Measurements from ENCODE around the gene NSMCE1. TPM values are rescaled to one million over a fixed set of nuclear protein-coding genes. Genes with fewer than 3 reads are reported as not detected.

NSMCE1 gene
- total RNA-seq, 1 experiment from 2014 or later: 106 TPM

- no TSS peak for BruUV-seq (replicated peaks)
- intact Hi-C loops (cut with micrococcal nuclease): no loop called here
- H3K4me1 Mint-ChIP-seq (ENCODE audit: insufficient read depth, unreplicated experiment): no peaks in the 10 kb centered on the region
- no peaks in the 10 kb centered on the region for H3K9me3 Mint-ChIP-seq (ENCODE audit: unreplicated experiment)
- CTCF ChIA-PET: interaction anchor here (0.6 to 1.5 kb wide), 4 partner anchors 19 to 1814 kb away, joined by 3 to 4 read pairs (median 3); no protein-coding TSS in a partner anchor
- H3K27ac Mint-ChIP-seq (ENCODE audit: low read depth, unreplicated experiment): no peak overlapping the region
- no peaks in the 10 kb centered on the region for H3K36me3 Mint-ChIP-seq (ENCODE audit: insufficient read depth, unreplicated experiment)
- TF ChIP-seq, protein P1, sequence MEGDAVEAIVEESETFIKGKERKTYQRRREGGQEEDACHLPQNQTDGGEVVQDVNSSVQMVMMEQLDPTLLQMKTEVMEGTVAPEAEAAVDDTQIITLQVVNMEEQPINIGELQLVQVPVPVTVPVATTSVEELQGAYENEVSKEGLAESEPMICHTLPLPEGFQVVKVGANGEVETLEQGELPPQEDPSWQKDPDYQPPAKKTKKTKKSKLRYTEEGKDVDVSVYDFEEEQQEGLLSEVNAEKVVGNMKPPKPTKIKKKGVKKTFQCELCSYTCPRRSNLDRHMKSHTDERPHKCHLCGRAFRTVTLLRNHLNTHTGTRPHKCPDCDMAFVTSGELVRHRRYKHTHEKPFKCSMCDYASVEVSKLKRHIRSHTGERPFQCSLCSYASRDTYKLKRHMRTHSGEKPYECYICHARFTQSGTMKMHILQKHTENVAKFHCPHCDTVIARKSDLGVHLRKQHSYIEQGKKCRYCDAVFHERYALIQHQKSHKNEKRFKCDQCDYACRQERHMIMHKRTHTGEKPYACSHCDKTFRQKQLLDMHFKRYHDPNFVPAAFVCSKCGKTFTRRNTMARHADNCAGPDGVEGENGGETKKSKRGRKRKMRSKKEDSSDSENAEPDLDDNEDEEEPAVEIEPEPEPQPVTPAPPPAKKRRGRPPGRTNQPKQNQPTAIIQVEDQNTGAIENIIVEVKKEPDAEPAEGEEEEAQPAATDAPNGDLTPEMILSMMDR (IDR thresholded peaks at IDR 0.05; ENCODE audit: unreplicated experiment): no peak
- no peak for DNase-seq (ENCODE audit: unreplicated experiment)
- POLR2A ChIA-PET: interaction anchor here (0.6 to 1.3 kb wide), 3 partner anchors 14 to 25 kb away, joined by 3 to 4 read pairs (median 3); partner anchors contain the start of gene NSMCE1
- no peaks in the 10 kb centered on the region for H3K27me3 Mint-ChIP-seq (ENCODE audit: insufficient read depth, unreplicated experiment)
- H3K4me3 Mint-ChIP-seq (ENCODE audit: unreplicated experiment): no peak overlapping the region
Observed at GRCh38 chr16:27293343-27293742, 24.8 kb upstream of the NSMCE1 start.

GRCh38 chr16:27291722-27292240 lies 23.2 kb upstream of the NSMCE1 start:
- Mint-ChIP-seq H3K4me1 (ENCODE audit: insufficient read depth, unreplicated experiment) (peaks cover under 1% of the 10 kb centered on the region), H3K27ac (ENCODE audit: low read depth, unreplicated experiment) (no peak overlapping the region), H3K36me3 (ENCODE audit: insufficient read depth, unreplicated experiment) (no peaks in the 10 kb centered on the region), H3K4me3 (ENCODE audit: unreplicated experiment) (no peak overlapping the region), H3K27me3 (ENCODE audit: insufficient read depth, unreplicated experiment) (no peaks in the 10 kb centered on the region), H3K9me3 (ENCODE audit: unreplicated experiment) (peaks cover 6% of the 10 kb centered on the region)
- ChIA-PET CTCF (interaction anchor here (0.7 kb wide), 1 partner anchor 1627 kb away, joined by 3 read pairs; no protein-coding TSS in a partner anchor), POLR2A (no interaction called here)
- no peak for DNase-seq (ENCODE audit: unreplicated experiment)
- TF ChIP-seq, protein P1 (IDR thresholded peaks at IDR 0.05; ENCODE audit: unreplicated experiment): no peak
- BruUV-seq (replicated peaks): no TSS peak
- intact Hi-C loops (cut with micrococcal nuclease): no loop called here

DNA sequence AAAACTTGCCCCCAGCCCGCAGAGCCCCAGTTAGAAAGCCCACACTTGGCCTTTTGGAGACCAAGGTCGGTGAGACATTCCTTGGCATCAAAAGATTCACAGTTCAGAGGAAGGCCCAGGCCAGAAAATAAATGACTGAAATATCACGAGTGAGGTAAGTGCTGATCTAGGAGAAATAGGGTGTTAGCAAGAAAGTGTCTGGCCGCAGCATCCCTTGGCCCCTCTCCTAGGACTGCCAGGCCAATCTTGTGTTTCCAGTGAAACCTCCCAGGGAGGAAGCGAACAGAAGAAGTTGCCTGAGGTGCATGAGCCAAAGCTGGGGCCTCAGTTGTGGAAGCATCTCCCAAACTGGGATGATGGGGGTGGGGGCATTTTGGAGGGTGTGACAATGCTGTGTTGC lies 22.5 kb upstream of the NSMCE1 start:
- no peak for DNase-seq (ENCODE audit: unreplicated experiment)
- no TSS peak for BruUV-seq (replicated peaks)
- peaks cover 6% of the 10 kb centered on the region for H3K9me3 Mint-ChIP-seq (ENCODE audit: unreplicated experiment)
- POLR2A ChIA-PET: interaction anchor here (0.6 kb wide), 1 partner anchor 8 kb away, joined by 3 read pairs; no protein-coding TSS in a partner anchor
- TF ChIP-seq, protein P1 (IDR thresholded peaks at IDR 0.05; ENCODE audit: unreplicated experiment): no peak
- intact Hi-C loops (cut with micrococcal nuclease): no loop called here
- H3K27ac Mint-ChIP-seq (ENCODE audit: low read depth, unreplicated experiment): no peak overlapping the region
- CTCF ChIA-PET: no interaction called here
- H3K36me3 Mint-ChIP-seq (ENCODE audit: insufficient read depth, unreplicated experiment): no peaks in the 10 kb centered on the region
- H3K27me3 Mint-ChIP-seq (ENCODE audit: insufficient read depth, unreplicated experiment): no peaks in the 10 kb centered on the region
- no peak overlapping the region for H3K4me3 Mint-ChIP-seq (ENCODE audit: unreplicated experiment)
- H3K4me1 Mint-ChIP-seq (ENCODE audit: insufficient read depth, unreplicated experiment): peaks cover 7% of the 10 kb centered on the region

- TF ChIP-seq, protein P1 (IDR thresholded peaks at IDR 0.05; ENCODE audit: unreplicated experiment): no peak
- intact Hi-C loops (cut with micrococcal nuclease): no loop called here
- peaks cover 6% of the 10 kb centered on the region for H3K9me3 Mint-ChIP-seq (ENCODE audit: unreplicated experiment)
- H3K27me3 Mint-ChIP-seq (ENCODE audit: insufficient read depth, unreplicated experiment): no peaks in the 10 kb centered on the region
- no peak overlapping the region for H3K27ac Mint-ChIP-seq (ENCODE audit: low read depth, unreplicated experiment)
- no peaks in the 10 kb centered on the region for H3K36me3 Mint-ChIP-seq (ENCODE audit: insufficient read depth, unreplicated experiment)
- DNase-seq (ENCODE audit: unreplicated experiment): no peak
- no TSS peak for BruUV-seq (replicated peaks)
- peaks cover 10% of the 10 kb centered on the region for H3K4me1 Mint-ChIP-seq (ENCODE audit: insufficient read depth, unreplicated experiment)
- CTCF ChIA-PET: no interaction called here
- H3K4me3 Mint-ChIP-seq (ENCODE audit: unreplicated experiment): no peak overlapping the region
- POLR2A ChIA-PET: interaction anchor here (0.6 kb wide), 2 partner anchors 9 to 42 kb away, joined by 3 read pairs; no protein-coding TSS in a partner anchor
Observed at GRCh38 chr16:27290562-27290961, 22.0 kb upstream of the NSMCE1 start.

Measured in MCF 10A (cell line).